NCI-H2107 treated with DMSO at 0.1 percent for 48 hours (cell line): ENCODE measurements around the gene ZMIZ1.
A peak's percentile ranks its signal among the peaks of the same experiment; 100 is the strongest.

Experiments used
- DNase-seq: peaks from one replicate; lab custom pipeline; 2025; ENCODE audit not compliant: unreplicated experiment; lab: John Stamatoyannopoulos, UW

The ZMIZ1 gene

GRCh38 chr10:79097021-79097872 is 28.5 kb downstream of the ZMIZ1 start:
- DNase-seq, result no peak

GRCh38 chr10:79098061-79098460 is 29.3 kb downstream of the ZMIZ1 start:
- DNase-seq, result no peak

GRCh38 chr10:79098596-79099015 is 29.8 kb downstream of the ZMIZ1 start:
- no peak for DNase-seq

GRCh38 chr10:79099898-79100448 is 31.2 kb downstream of the ZMIZ1 start:
- no peak for DNase-seq

- no peak for DNase-seq
Observed at GRCh38 chr10:79100771-79101170, 32.0 kb downstream of the ZMIZ1 start.

GRCh38 chr10:79101560-79102497 is 33.1 kb downstream of the ZMIZ1 start:
- no peak for DNase-seq

- no peak for DNase-seq
Observed at GRCh38 chr10:79102498-79102874, 33.7 kb downstream of the ZMIZ1 start.

- DNase-seq, result no peak
Observed at GRCh38 chr10:79103129-79103528, 34.4 kb downstream of the ZMIZ1 start.

- DNase-seq, result no peak
Observed at GRCh38 chr10:79103585-79103984, 34.8 kb downstream of the ZMIZ1 start.

GRCh38 chr10:79105150-79105739 is 36.5 kb downstream of the ZMIZ1 start:
- DNase-seq, result no peak

- DNase-seq, result no peak
Observed at GRCh38 chr10:79105818-79106217, 37.1 kb downstream of the ZMIZ1 start.

- peak; percentile 14 for DNase-seq
Observed at GRCh38 chr10:79106256-79107050, 37.7 kb downstream of the ZMIZ1 start.

GRCh38 chr10:79107736-79108264 is 39.0 kb downstream of the ZMIZ1 start:
- no peak for DNase-seq

GRCh38 chr10:79108728-79109127 is 40.0 kb downstream of the ZMIZ1 start:
- DNase-seq, result no peak

GRCh38 chr10:79111427-79111826 is 42.7 kb downstream of the ZMIZ1 start:
- DNase-seq, result no peak

GRCh38 chr10:79111846-79112614 is 43.3 kb downstream of the ZMIZ1 start:
- DNase-seq, result no peak

GRCh38 chr10:79112881-79113431 is 44.2 kb downstream of the ZMIZ1 start:
- no peak for DNase-seq

- DNase-seq, result no peak
Observed at GRCh38 chr10:79113827-79114226, 45.1 kb downstream of the ZMIZ1 start.

- no peak for DNase-seq
Observed at GRCh38 chr10:79115302-79115701, 46.5 kb downstream of the ZMIZ1 start.
